Hematopoietic multipotent progenitor cell treated with erythropoietin and hydrocortisone succinate and interleukin-3 and kit ligand, for 6 days (in vitro differentiated cells): Measurements from ENCODE around the gene MYRF.

Experiments
- DNase-seq: peaks from one replicate; pipeline ENCODE4 v3.0.0-alpha.2; 2015

The MYRF gene

GRCh38 chr11:61752117-61752924 lies at the start of gene MYRF:
MYRF (plus strand) TSS chr11:61752636; CDS start chr11:61752745, 109 bp downstream.
- peak; percentile 70 for DNase-seq

- DNase-seq: no peak
Measured at GRCh38 chr11:61702701-61703312, 49.6 kb upstream of the MYRF start.

DNA sequence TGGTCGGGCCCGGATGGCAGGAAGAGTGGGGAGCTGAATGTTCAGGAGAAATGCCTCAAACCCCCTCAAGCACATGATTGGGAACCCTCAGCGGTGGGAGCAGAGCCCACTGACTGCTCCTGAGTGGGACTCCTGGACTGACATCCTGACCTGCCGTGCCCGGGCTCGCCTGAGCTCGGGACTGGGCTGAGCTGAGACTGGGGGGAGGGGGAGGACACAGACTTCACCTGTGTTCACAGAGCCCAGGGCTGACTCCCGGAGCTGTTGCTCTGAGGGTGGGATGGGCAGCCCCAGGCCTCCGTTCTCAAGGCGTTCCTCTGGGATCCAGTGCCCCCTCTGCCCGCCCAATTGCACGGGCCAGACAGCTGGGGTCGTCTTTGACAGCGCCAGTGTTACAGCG lies 47.6 kb upstream of the MYRF start:
- no peak for DNase-seq

- no peak for DNase-seq
Measured at GRCh38 chr11:61706452-61707400, 45.7 kb upstream of the MYRF start.

DNA sequence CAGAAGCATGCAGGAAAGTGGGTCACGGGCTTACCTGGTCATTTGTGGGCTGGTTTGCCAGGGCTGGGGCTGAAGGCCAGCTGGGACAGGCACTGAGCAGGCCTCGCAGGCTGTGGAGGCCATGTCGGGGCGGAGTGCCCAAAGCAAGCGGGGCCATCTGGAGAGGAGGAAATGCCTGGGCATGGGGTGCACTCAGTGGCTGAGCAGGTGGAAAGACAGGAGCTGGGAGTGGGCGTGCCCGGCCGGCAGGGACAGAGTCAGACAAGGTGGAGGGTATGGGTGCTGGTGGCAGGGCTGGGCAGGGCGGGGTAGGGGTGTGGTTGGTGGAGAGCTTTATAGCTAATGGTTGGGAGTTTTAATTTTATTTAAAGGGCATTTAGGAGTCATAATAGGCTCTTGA lies 44.9 kb upstream of the MYRF start:
- no peak for DNase-seq

GRCh38 chr11:61709110-61709509 lies 43.3 kb upstream of the MYRF start:
- no peak for DNase-seq

GRCh38 chr11:61709572-61709971 lies 42.9 kb upstream of the MYRF start:
- DNase-seq: no peak

DNA sequence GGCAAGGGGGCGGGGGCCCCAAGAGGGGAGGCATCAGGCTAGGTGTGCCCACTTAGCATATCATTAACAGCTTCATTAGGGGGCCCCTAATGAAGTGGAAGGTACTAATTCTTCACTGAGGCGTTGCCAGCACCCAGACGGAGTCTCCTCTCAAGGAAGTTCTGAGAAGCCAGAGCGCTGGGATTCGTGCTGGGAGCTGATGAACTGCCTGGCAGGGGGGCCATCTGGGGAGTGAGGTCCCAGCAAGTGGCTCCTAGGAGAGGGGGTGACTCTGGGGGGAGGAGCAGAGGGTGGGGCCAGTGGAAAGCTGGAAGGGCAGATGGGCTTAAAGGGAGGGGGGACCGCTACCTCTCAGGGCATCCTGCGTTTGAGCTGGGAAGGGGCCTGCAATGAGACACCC lies 42.4 kb upstream of the MYRF start:
- DNase-seq: no peak

DNA sequence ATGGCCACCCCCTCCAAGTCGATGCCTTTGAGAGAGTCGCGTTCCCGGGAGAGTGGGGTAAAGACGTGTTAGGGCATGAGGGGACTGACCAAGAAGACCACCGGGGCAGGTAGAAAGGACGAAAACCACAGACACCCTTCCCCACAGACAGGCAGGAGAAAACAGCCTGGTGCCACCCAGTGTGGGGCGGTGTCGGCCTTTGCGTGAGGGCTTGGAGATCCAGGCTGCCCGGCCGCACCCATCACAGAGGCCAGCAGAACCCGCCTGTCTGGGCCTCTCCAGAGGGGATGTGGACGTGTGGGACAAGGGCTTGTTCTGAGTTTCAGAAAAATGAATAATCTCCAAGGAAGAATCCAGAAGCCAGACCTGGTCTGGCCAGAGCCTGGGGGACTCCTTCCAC lies 41.4 kb upstream of the MYRF start:
- DNase-seq: no peak

DNA sequence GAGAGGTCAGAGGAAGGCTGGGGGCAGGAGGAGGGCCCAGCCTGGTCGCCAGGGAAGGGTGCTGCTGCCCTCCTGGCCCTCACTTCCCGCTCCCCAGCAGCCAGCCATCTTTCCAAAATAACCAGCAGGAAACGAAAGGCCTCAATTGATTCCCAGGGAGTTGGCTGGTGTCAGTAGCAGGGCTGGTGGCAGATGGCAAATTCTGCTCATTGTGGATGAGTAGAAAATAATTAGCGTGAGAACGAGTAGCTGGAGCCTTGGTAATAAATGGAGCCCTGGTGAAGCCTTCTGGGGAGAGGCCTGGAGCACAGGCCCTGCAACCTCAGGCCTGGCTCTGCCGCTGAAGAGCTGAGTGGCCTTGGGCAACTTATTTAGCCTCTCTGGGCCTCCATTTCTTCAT lies 40.9 kb upstream of the MYRF start:
- no peak for DNase-seq

DNA sequence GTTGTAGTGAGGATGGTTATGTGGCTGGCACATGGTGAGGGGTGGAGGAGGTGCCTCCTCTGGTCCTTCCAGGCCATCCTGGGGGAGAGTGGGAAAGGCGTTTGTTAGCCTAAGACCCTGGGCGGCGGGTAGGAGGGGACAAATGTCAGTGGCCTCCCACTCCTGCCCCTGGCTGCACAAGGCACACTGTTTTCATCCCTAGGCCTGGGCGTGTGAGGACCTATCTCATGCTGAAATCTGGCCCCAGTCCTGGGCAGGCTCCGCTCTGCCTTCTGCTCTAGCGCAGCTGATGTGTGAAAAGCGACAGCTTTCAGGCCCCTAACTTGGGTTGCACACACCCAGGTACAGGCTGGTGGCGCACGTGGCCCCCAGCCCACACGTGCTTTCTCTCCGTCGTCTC lies 40.1 kb upstream of the MYRF start:
- DNase-seq: no peak

GRCh38 chr11:61712846-61713245 lies 39.6 kb upstream of the MYRF start:
- DNase-seq: no peak

- DNase-seq: no peak
Measured at GRCh38 chr11:61713464-61713863, 39.0 kb upstream of the MYRF start.

DNA sequence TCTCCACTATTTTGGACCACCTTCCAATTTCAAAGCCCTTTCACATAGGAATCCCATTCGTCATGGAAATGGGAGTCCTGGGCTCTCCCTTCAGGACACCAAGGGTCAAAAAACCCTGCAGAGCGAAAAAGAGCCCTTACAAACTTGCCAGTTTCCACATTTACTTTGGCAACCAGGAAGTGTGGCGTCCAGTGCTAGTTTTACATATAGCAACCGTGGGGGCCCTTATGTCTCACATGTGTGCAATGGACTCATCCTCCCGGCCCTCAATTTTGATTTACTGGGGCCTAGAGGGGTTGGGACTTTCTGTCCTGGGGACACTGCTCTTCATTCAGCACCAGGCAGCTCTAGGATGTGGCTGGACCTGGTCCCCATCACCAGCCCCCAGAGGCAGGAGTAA lies 38.5 kb upstream of the MYRF start:
- no peak for DNase-seq

GRCh38 chr11:61714316-61714715 lies 38.1 kb upstream of the MYRF start:
- no peak for DNase-seq

GRCh38 chr11:61714916-61715315 lies 37.5 kb upstream of the MYRF start:
- DNase-seq: no peak

- DNase-seq: no peak
Measured at GRCh38 chr11:61715867-61716266, 36.6 kb upstream of the MYRF start.

DNA sequence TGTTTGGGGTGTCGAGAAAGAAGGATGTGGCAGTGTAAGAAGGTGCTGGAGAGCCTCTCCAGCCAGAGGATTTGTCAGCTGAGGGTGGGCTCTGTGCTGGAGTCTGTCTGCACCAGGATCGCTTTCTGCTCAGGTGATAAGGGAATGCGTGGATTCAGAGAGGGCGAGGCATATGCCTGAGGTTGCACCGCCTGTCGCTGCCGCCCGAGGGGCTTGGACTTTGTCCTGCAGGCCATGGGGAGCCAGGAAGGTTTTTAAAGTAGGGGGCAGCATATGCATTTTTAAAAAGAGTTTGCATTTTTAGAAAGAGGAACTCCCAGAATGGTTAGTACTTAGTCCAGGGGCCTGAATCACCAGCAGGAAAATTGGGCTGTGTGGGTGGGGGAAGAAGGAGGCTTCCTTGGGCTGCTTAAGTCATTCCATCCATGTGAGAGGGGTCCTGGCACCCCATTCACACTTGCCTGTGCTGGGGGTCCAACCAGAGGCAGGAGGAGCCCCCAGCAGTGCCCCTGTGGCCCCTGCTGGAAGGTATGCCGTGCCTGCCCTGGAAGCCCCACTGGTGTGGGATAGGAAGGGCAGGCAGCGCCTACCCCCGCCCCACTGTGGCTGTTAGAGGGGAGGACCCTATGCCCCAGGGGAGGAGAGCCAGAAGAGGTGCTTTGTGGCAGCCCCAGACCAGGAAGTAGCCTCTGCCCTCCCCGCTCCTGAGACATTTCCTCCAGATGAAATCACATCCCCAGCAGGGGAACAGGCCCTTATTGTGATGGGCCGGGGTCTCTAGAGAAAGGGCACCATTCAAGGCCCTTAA lies 35.8 kb upstream of the MYRF start:
- no peak for DNase-seq

DNA sequence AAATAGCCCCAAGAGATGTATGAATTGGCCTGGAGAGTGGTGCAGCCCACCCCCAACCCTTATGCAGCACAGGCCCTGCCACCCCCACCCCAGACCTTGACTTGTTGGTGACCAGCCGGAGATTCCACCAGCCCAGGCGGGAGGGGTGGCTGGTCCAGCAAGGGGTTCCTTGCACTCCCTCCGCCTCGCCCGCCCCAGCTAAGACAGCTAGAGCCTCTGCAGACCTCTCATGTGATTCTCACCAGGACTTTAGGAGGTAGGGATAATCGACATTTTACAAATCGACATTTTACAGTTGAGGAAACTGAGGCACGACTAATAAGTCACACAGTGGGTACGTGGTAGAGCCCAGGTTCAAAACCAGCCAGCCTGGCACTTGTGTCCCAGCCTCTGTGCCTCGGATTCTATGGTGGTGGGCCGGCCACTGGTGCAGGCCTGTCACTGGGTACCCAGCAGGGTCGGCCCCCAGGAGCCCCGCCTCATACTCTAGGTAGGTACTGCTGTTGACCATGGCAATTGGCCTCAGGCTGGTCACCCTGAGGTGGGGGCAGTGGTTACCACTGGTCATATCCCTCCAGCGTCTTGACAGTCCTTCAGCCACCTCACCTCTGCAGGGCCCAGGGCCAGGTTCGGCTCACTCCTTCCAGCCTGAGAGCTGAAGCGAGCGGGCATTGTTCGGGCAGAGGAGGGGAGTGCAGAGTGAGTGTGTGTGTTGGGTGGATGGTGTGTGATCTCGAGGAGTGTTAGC lies 35.0 kb upstream of the MYRF start:
- DNase-seq: no peak

DNA sequence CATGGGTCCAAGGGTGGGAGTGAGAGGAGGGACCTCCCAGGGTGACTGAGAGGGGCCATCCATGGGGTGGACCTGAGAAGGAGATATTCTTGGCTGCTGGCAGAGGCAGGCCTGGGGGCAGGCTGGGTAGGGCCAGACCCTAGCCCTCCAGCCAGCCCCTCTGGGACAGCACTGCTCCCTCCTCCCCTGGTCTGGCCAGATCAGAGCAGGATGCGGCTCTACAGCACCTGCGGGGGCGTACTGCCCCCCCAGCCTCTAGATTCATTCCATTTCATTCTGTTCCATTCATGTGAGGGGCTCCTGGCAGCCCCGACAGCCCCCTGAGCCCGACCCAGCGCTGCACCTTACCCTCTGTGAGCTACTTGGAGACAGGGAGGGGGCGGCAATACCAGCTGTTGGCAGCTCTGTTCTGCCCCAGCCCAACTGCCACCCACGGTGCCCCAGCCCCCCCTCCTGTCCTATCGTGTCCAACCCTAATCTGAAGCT lies 34.3 kb upstream of the MYRF start:
- no peak for DNase-seq

DNA sequence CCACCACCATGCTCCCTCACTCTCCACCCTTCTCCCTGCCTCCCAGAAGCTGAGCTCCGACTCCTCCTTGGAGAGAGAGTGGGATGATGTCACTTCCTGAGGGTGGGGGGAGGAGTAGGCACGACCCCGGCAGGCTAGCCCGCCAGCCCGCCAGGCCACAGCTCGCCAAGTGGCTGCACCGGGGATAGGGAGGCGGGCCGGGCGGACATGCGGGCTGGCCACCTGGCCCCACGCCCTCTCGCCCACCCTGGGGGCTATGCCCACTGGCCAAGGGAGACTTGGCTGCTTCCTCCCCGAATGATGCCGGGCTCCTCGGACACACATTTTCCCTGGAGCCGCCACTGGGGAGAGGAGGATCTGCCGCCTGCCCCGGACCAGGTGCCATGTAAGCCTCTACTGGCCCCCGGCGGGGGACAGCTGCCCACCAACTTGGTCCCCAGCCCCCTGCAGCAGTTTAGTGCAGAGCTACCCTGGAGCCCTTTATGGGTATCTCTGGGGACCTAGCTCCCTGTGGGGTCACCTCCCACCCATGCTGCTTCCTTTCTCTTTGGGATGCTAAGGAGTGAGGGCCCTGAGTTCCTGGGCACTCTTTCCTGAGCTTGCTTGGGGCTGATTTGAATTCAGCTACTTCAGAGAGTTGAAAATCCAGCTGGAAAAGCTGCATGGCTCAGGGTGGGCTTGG lies 33.7 kb upstream of the MYRF start:
- no peak for DNase-seq
